Measurements from ENCODE around the gene ACOXL.

The ACOXL gene

GRCh38 chr2:110800611-110801402 lies 68.4 kb downstream of the ACOXL start:
- no peak for DNase-seq

GRCh38 chr2:110802208-110802932 lies 70.0 kb downstream of the ACOXL start:
- DNase-seq, result no peak

DNA sequence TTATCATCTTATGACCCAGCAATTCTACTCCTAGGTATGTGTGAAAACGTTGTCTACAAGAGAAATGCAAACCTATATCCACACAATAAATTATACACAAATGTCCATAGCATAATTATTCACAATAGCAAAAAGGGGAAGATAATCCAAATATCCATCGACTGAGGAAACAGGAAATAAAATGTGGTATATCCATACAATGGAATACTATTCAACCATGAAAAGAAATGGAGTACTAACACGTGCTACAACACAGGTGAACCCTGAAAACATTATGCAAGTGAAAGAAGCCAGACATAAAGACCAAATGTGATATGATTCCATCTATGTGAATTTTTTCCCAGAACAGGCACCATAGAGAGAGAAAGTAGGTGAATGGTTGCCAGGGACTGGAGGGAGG lies 72.1 kb downstream of the ACOXL start:
- no peak for DNase-seq

DNA sequence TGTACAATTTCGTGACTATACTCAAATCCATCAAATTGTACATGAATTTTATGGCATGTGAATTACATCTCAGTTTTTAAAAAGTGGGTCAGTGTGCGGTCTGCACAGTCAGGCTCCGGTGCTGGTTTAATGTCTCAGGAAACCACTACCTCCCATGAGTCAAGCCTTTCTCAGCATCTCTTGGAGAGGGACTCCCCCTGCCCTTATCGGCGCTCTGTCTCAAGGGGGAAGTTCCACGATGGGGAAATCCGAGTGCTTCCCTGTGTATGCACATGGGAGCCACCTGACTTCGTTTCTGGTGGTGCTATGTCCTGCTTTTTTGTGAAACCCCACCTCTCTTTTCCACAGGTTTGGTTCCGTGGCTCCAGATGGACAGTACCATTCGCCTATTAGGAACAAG lies 72.5 kb downstream of the ACOXL start:
- DNase-seq, result no peak

GRCh38 chr2:110805894-110806452 lies 73.6 kb downstream of the ACOXL start:
- no peak for DNase-seq

GRCh38 chr2:110807522-110807921 lies 75.1 kb downstream of the ACOXL start:
- no peak for DNase-seq

DNA sequence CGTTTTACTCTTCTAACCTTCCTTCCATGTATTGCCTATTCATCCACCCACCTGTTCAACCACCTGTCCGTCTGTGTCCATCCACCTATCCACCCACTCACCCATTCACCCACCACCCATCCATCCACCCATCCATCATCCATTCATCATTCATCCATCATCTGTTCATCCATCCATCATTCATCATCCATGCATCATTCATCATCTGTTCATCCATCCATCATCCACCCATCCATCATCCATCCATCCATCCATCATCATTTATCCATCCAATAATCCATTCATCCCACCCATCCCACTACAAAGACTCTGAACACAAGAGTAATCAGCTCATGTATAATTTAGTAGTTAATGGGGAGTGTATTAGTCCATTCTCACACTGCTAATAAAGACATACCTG lies 78.0 kb downstream of the ACOXL start:
- no peak for DNase-seq

GRCh38 chr2:110812726-110813645 lies 80.6 kb downstream of the ACOXL start:
- DNase-seq, result no peak

DNA sequence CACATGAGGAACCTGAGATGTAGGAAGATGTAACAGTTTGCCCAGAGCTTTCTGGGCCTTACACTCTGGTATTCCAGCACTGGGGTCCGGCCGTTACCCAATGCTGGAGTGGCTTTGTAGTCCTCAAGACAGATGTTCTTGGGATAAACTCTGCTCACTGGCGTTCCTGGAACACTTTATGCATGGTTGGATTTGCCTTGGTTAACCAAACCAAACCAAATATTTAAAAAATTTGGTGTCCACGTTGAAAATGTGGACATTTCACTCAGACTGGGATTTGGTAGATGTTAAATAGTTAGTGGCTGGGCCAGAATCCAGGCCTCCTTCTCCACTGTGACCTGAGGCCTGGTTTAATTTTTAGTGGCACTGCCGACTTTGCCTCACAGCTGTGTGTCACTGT lies 81.5 kb downstream of the ACOXL start:
- no peak for DNase-seq

DNA sequence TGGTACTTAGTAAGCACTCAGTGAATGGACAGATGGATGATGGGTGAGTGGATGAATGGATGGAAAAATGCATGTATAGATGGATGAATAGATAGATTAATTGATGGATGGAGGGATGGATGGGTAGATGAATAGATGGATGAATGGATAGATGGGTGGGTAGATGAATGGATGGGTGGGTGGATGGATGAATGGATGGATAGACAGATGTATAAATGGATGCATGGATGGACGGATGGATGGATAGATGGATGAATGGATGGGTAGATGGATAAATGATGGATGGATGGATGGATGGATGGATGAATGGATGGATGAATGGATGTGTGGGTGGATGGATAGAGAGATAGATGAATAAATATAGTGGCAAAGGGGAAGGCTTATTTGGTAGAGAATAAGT lies 83.6 kb downstream of the ACOXL start:
- no peak for DNase-seq

DNA sequence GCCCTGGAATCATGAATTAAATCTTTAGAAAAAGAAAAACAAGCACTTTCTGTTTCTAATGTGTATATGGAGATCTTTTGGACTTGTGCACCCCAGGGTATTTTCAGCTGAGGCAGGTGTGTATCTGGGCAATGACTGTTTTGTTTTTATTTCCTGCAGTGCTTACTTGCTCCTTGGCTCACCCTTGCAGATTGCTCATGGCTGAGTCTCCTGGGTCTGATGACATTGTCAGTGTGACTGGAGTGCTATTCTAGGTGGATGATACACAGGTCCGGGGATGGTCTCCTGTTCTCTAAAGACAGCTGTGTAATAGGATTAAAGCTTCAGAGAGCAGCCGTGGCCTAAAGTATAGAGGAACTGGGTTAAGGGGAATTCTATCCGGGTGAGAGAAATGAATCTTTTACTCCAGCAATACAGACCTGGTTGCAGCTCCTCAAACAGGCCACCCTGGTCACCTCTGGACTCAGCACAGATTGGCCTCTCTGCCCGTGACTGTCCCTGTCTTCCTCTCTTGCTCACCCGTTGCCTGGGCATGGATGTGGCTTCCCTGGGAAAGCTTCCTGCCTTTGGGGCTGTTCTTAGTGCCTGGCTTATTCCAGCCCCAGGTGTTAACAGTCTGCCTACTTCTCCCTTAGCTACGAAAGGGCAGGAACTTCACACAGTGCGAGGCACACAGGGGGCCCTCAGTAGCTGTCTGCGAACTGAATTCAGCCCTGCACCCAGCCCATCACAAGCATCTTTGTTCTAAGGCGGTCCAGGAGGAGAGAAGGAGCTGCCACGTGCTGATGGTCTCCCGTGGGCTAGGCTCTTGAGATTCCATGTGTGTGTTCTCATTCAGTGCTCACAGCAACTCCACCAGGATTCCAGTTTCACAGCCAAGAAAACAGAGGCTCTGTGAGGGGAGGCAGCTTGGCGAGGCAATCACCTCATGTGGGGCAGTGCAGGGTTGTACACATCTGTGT lies 84.3 kb downstream of the ACOXL start:
- DNase-seq, result no peak

DNA sequence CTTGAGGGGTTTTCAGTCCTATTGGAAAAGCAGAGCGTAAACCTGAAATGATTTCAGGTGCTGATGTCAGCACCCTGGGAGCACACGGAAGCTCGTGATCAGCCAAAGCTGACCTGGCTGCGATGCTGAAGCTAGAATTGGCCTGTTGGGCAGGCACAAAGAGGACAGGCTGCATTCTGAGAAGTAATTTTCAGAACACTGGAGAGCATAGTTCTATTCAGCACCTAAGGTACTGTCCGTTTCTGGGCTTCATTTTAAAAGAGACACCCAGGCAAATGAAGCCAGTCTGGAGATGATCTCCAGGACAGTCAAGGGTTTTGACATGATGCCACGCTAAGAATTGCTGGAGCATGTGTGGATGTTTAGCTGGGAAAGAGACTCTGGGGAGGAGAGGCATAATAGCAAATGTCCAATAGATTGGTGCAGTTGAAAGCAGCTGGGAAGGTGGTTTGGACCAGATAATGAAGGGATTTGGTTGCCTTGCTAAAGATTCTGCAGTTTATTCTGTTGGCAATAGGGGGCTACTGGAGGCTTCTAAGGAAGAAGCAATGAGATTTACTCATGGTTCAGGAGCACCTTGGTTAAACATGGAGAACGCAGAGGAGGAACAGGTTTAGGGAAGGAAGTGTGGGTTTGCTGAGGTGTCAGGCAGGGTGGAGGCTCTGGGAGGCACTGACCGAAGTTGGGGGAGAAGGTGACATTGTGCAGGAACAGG lies 86.6 kb downstream of the ACOXL start:
- DNase-seq, result no peak

GRCh38 chr2:110819711-110820110 lies 87.3 kb downstream of the ACOXL start:
- no peak for DNase-seq

DNA sequence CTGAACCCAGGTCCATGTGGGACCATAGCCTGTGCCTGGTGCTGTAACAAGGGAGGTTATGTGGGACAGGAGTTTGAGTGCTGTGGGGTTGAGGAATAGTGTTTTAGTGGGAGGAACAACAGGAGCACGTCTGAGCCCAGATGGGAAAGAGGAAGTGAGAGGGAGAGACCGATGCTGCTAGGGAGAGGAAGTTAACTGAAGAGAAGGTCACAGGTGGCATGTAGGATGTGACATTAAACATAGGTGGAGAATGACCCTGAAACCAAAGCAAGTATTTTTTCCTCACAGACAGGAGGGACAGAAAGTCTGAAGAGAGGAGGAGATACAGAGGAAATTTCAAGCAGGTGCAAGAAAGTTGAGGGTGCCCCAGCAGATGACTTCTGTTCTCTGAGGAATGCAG lies 87.8 kb downstream of the ACOXL start:
- no peak for DNase-seq

- DNase-seq, result no peak
Measured at GRCh38 chr2:110823165-110823564, 90.8 kb downstream of the ACOXL start.

GRCh38 chr2:110827511-110827910 lies 95.1 kb downstream of the ACOXL start:
- no peak for DNase-seq

DNA sequence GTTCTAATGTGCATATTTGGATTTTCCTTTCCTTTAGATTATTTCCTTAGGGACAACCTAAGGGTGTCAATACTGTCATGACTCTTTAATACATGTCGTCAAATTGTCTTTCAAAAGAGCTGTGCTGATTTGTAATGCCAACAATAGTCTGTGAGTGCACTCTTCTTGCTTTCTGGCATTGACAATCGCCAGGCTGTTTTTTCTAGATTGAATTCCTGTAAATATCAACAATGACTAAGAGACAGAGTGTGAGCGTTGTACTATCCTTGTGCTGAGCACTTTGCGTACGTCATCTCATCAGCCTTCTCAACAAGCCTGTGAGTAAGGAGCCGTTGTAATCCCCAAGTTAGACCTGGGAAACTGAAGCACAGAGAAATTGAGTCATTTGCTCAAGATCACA lies 96.0 kb downstream of the ACOXL start:
- no peak for DNase-seq

GRCh38 chr2:110829413-110830146 lies 97.2 kb downstream of the ACOXL start:
- DNase-seq, result no peak

- no peak for DNase-seq
Measured at GRCh38 chr2:110832740-110833139, 100.4 kb downstream of the ACOXL start.

- DNase-seq, result no peak
Measured at GRCh38 chr2:110834134-110834827, 101.9 kb downstream of the ACOXL start.

Measured in NCI-H2227 treated with DMSO at 0.1 percent for 48 hours (cell line).